ENCODE data around the gene MANBA. TPM values are rescaled to one million over a fixed set of nuclear protein-coding genes. Genes with fewer than 3 reads are reported as not detected.
"Not testable (repeated sequence)": the region's sequence is repeated elsewhere in the genome, so short reads cannot be mapped to it uniquely, and the experiment has no call there.

The MANBA gene
- total RNA-seq, 2 experiments from 2014 or later, result 16.9 to 18.2 TPM

DNA sequence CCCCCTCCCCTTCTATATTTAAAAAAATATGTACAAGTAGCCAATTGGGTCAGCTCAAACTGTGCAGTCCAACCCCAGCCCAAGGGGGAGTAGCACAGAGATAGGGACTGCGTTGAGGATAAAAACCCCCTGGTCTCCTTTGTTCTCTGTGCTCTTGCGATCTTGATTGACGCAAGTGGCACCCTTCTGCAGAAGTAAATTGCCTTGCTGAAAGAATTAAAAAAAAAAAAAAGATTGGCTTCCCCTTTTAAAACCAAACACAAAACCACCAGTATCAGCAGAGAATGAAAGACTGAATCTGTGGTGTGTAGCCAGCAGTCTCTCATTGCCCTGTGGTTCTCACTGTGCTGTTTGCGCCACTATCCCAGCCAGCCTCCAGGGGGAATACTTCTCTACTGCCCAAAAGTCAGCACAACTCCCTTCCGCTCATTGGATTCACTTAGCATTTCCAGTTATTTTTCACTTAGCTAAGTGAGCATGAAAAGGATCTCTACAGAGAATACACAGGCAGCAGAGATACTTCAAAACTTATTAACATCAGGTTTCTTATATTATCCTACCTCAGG, 29.7 kb downstream of the MANBA start:
- TF ChIP-seq, protein P1, sequence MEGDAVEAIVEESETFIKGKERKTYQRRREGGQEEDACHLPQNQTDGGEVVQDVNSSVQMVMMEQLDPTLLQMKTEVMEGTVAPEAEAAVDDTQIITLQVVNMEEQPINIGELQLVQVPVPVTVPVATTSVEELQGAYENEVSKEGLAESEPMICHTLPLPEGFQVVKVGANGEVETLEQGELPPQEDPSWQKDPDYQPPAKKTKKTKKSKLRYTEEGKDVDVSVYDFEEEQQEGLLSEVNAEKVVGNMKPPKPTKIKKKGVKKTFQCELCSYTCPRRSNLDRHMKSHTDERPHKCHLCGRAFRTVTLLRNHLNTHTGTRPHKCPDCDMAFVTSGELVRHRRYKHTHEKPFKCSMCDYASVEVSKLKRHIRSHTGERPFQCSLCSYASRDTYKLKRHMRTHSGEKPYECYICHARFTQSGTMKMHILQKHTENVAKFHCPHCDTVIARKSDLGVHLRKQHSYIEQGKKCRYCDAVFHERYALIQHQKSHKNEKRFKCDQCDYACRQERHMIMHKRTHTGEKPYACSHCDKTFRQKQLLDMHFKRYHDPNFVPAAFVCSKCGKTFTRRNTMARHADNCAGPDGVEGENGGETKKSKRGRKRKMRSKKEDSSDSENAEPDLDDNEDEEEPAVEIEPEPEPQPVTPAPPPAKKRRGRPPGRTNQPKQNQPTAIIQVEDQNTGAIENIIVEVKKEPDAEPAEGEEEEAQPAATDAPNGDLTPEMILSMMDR (IDR thresholded peaks at IDR 0.05), result no peak
- intact Hi-C loops (cut with DNase I, micrococcal nuclease), result no loop called here
- Histone ChIP-seq H3K27ac (ENCODE audit: low read depth in 1 of 2, low read length in 2 of 2) (no peak overlapping the region), H3K36me3 (ENCODE audit: insufficient read depth, low read length) (peaks cover 17% of the 10 kb centered on the region), H3K4me3 (ENCODE audit: low read length) (no peak overlapping the region), H3K9me3 (ENCODE audit: control insufficient read depth in 1 of 2, insufficient read depth in 1 of 2, low read length in 2 of 2) (peaks cover 8 to 17% of the 10 kb centered on the region in 2 experiments), H3K4me1 (ENCODE audit: insufficient read depth, low read length) (peaks cover 4% of the 10 kb centered on the region), H3K27me3 (ENCODE audit: control insufficient read depth in 1 of 2, insufficient read depth in 2 of 2, low read length in 2 of 2) (no peaks in the 10 kb centered on the region)
- DNase-seq (no peak), ATAC-seq (ENCODE audit: poor library complexity) (no peak)
- peaks cover 26% of the 10 kb centered on the region for H3K4me1 Mint-ChIP-seq (ENCODE audit: low read depth)
- no peak overlapping the region for H3K4me3 Mint-ChIP-seq
- peaks cover 64% of the 10 kb centered on the region for H3K36me3 Mint-ChIP-seq (ENCODE audit: low read depth)
- H3K9me3 Mint-ChIP-seq, result peaks cover 9% of the 10 kb centered on the region
- CTCF ChIA-PET, result no interaction called here
- H3K27me3 Mint-ChIP-seq, result no peaks in the 10 kb centered on the region
- POLR2A ChIA-PET, result interaction anchor here (1.1 kb wide), 1 partner anchor 97 kb away, joined by 3 read pairs; no protein-coding TSS in a partner anchor
- no peak overlapping the region for H3K27ac Mint-ChIP-seq

DNA sequence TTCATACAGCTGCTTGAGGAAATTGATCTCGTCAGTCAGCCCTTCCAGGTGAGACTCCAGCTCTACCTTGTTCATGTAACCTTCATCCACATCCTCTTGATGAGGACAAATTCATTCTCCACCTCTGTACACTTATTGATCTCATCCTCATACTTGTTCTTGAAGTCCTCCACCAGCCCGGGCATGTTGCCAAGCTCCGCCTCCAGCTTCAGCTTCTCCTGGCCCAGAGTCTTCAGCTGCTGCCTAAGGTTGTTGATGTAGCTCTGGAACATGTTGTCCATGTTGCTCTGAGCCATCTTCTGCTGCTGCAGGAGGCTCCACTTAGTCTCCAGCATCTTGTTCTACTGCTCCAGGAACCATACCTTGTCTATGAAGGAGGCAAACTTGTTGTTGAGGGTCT, 31.3 kb downstream of the MANBA start:
- H3K9me3 Mint-ChIP-seq; H3K27ac Mint-ChIP-seq; H3K27ac ChIP-seq (ENCODE audit: low read depth in 1 of 2, low read length in 2 of 2); H3K27me3 Mint-ChIP-seq; POLR2A ChIA-PET; CTCF ChIA-PET; H3K4me3 ChIP-seq (ENCODE audit: low read length); H3K4me1 ChIP-seq (ENCODE audit: insufficient read depth, low read length); H3K4me3 Mint-ChIP-seq; H3K27me3 ChIP-seq (ENCODE audit: control insufficient read depth in 1 of 2, insufficient read depth in 2 of 2, low read length in 2 of 2); ATAC-seq (ENCODE audit: poor library complexity); intact Hi-C loops (cut with DNase I, micrococcal nuclease): not testable (repeated sequence)
- peak in 1 of 14 experiments; percentile 17 for DNase-seq
- Histone ChIP-seq H3K36me3 (ENCODE audit: insufficient read depth, low read length) (peaks cover 15% of the 10 kb centered on the region), H3K9me3 (ENCODE audit: control insufficient read depth in 1 of 2, insufficient read depth in 1 of 2, low read length in 2 of 2) (peaks cover 8 to 17% of the 10 kb centered on the region in 2 experiments)
- Mint-ChIP-seq H3K4me1 (ENCODE audit: low read depth) (peaks cover 13% of the 10 kb centered on the region), H3K36me3 (ENCODE audit: low read depth) (peaks cover 62% of the 10 kb centered on the region)

DNA sequence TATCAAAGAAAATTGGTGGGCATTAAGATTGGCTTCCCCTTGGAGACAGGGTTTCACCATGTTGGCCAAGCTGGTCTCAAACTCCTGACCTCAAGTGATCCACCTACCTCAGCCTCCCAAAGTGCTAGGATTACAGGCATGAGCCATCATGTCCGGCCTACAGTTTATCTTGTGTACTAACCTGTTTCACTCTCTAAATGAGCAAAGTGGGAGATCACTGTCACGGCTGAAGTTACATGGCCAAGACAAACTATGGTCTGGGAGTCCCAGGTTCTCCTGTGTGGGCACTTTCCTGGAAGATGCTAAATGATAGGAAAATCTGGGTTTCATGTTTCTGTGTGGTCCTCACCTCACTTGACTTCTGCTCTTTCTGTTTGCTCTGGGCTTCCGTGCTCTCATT, 33.8 kb downstream of the MANBA start:
- H3K4me3 Mint-ChIP-seq; H3K9me3 Mint-ChIP-seq; CTCF ChIA-PET; H3K27ac Mint-ChIP-seq; H3K27ac ChIP-seq (ENCODE audit: low read depth in 1 of 2, low read length in 2 of 2); H3K4me3 ChIP-seq (ENCODE audit: low read length); H3K27me3 ChIP-seq (ENCODE audit: control insufficient read depth in 1 of 2, insufficient read depth in 2 of 2, low read length in 2 of 2); ATAC-seq (ENCODE audit: poor library complexity); intact Hi-C loops (cut with DNase I, micrococcal nuclease); H3K4me1 Mint-ChIP-seq (ENCODE audit: low read depth); DNase-seq; POLR2A ChIA-PET; H3K4me1 ChIP-seq (ENCODE audit: insufficient read depth, low read length); H3K27me3 Mint-ChIP-seq: not testable (repeated sequence)
- Histone ChIP-seq H3K36me3 (ENCODE audit: insufficient read depth, low read length) (peaks cover 14% of the 10 kb centered on the region), H3K9me3 (ENCODE audit: control insufficient read depth in 1 of 2, insufficient read depth in 1 of 2, low read length in 2 of 2) (peaks cover 8 to 11% of the 10 kb centered on the region in 2 experiments)
- peaks cover 60% of the 10 kb centered on the region for H3K36me3 Mint-ChIP-seq (ENCODE audit: low read depth)

DNA sequence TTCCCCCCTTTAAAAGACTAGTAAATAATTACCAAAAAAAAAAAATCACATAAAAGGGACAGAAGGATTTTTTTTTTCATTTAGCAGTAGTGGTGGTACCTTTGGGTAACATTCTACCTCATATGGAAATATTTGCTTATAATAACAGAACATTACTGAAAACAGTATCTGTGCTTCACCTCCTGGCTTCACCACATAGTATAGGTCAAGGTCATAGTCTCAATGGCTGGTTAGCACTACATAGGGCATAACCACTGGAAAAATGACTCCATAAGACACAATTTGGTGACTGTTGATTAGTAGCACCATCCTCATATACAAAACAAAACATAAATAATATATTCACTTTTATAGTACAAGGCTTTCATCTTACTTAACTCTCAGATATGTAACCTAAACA, 34.7 kb downstream of the MANBA start:
- Histone ChIP-seq H3K36me3 (ENCODE audit: insufficient read depth, low read length) (peaks cover 14% of the 10 kb centered on the region), H3K27me3 (ENCODE audit: control insufficient read depth in 1 of 2, insufficient read depth in 2 of 2, low read length in 2 of 2) (no peaks in the 10 kb centered on the region), H3K4me3 (ENCODE audit: low read length) (no peak overlapping the region), H3K9me3 (ENCODE audit: control insufficient read depth in 1 of 2, insufficient read depth in 1 of 2, low read length in 2 of 2) (peaks cover 7 to 8% of the 10 kb centered on the region in 2 experiments), H3K27ac (ENCODE audit: low read depth in 1 of 2, low read length in 2 of 2) (no peak overlapping the region), H3K4me1 (ENCODE audit: insufficient read depth, low read length) (no peaks in the 10 kb centered on the region)
- Mint-ChIP-seq H3K36me3 (ENCODE audit: low read depth) (peaks cover 58% of the 10 kb centered on the region), H3K4me1 (ENCODE audit: low read depth) (peaks cover 4% of the 10 kb centered on the region), H3K27ac (no peak overlapping the region), H3K27me3 (no peaks in the 10 kb centered on the region), H3K9me3 (peaks cover 4% of the 10 kb centered on the region), H3K4me3 (no peak overlapping the region)
- no peak for DNase-seq
- ChIA-PET CTCF (no interaction called here), POLR2A (no interaction called here)
- no peak for ATAC-seq (ENCODE audit: poor library complexity)
- intact Hi-C loops (cut with DNase I, micrococcal nuclease), result no loop called here
- TF ChIP-seq, protein P1 (IDR thresholded peaks at IDR 0.05), result no peak

Measured in CD4-positive, alpha-beta T cell (primary cell).